D341Med (cell line): Measurements from ENCODE around the gene COL27A1.
A peak's percentile ranks its signal among the peaks of the same experiment; 100 is the strongest.
"Not testable (repeated sequence)": the region's sequence is repeated elsewhere in the genome, so short reads cannot be mapped to it uniquely, and the experiment has no call there.

Experiments used
- DNase-seq: peaks from one replicate; pipeline ENCODE4 v3.0.0; 2012; ENCODE audit warnings: low spot score

Gene COL27A1

GRCh38 chr9:114324492-114324891 lies 169.2 kb downstream of the COL27A1 start:
- DNase-seq = no peak

- DNase-seq = not testable (repeated sequence)
Observed at GRCh38 chr9:114324965-114325364, 169.6 kb downstream of the COL27A1 start.

- DNase-seq = not testable (repeated sequence)
Observed at GRCh38 chr9:114325684-114326254, 170.4 kb downstream of the COL27A1 start.

GRCh38 chr9:114327749-114328148 lies 172.4 kb downstream of the COL27A1 start:
- DNase-seq = no peak

GRCh38 chr9:114328357-114328820 lies 173.1 kb downstream of the COL27A1 start:
- not testable (repeated sequence) for DNase-seq

- not testable (repeated sequence) for DNase-seq
Observed at GRCh38 chr9:114328937-114329624, 173.7 kb downstream of the COL27A1 start.

- DNase-seq = not testable (repeated sequence)
Observed at GRCh38 chr9:114329625-114330022, 174.3 kb downstream of the COL27A1 start, which contains the start of gene ORM2. ORM2 (plus strand) TSS chr9:114329869; CDS start chr9:114329905, 36 bp downstream.

GRCh38 chr9:114330636-114331035 lies 175.3 kb downstream of the COL27A1 start:
- DNase-seq = no peak

GRCh38 chr9:114331229-114332195 lies 176.2 kb downstream of the COL27A1 start:
- not testable (repeated sequence) for DNase-seq

GRCh38 chr9:114332474-114333040 lies 177.2 kb downstream of the COL27A1 start:
- DNase-seq = not testable (repeated sequence)

- DNase-seq = not testable (repeated sequence)
Observed at GRCh38 chr9:114333718-114334117, 178.4 kb downstream of the COL27A1 start.

GRCh38 chr9:114334490-114334889 lies 179.2 kb downstream of the COL27A1 start:
- no peak for DNase-seq

- no peak for DNase-seq
Observed at GRCh38 chr9:114335745-114336144, 180.4 kb downstream of the COL27A1 start.

- no peak for DNase-seq
Observed at GRCh38 chr9:114336157-114336556, 180.8 kb downstream of the COL27A1 start.

GRCh38 chr9:114336699-114337395 lies 181.5 kb downstream of the COL27A1 start:
- no peak for DNase-seq

- DNase-seq = no peak
Observed at GRCh38 chr9:114338187-114338586, 182.8 kb downstream of the COL27A1 start.

- peak; percentile 87 for DNase-seq
Observed at GRCh38 chr9:114339130-114339908, 184.0 kb downstream of the COL27A1 start.

GRCh38 chr9:114341152-114341830 lies 186.0 kb downstream of the COL27A1 start:
- DNase-seq = no peak

- DNase-seq = no peak
Observed at GRCh38 chr9:114341991-114342390, 186.7 kb downstream of the COL27A1 start.
